Upper lobe of left lung (tissue), 4 donors: ENCODE measurements around the gene DNMT3A.

Source experiments
- CTCF ChIP-seq, 6 experiments: fragments of 450-650 bp in 4 of 6; fragments of 200-600 bp in 2 of 6; sonication (generic) in 2 of 6; IDR thresholded peaks; one replicate each; pipeline ENCODE4 v1.5.1; 2016 to 2019; ENCODE audit warnings: antibody characterized with exemption in 6 of 6
- EP300 ChIP-seq, 4 donors: sonication (generic); formaldehyde crosslinking; IDR thresholded peaks; one replicate each; pipeline ENCODE4 v1.5.1; 2017; ENCODE audit warnings: antibody characterized with exemption in 4 of 4, control low read depth in 2 of 4
- POLR2A ChIP-seq, 4 donors: fragments of 450-650 bp; IDR thresholded peaks; one replicate each; pipeline ENCODE4 v1.5.1; 2016 to 2017; ENCODE audit warnings: antibody characterized with exemption in 4 of 4, mild to moderate bottlenecking in 2 of 4
- POLR2AphosphoS5 ChIP-seq, 2 donors: sonication (generic); formaldehyde crosslinking; IDR thresholded peaks; one replicate each; pipeline ENCODE4 v1.5.1; 2017; ENCODE audit warnings: antibody characterized with exemption in 2 of 2

GRCh38 chr2:25226827-25227226 is 114.9 kb downstream of the DNMT3A start:
- TF ChIP-seq CTCF (IDR thresholded peaks at IDR 0.05) (no peak), POLR2AphosphoS5 (IDR thresholded peaks at IDR 0.05) (no peak), POLR2A (IDR thresholded peaks at IDR 0.05) (no peak), EP300 (IDR thresholded peaks at IDR 0.05) (no peak)
